HepG2 (cell line): ENCODE results near the gene KLB. TPM values are rescaled to one million over a fixed set of nuclear protein-coding genes. Genes with fewer than 3 reads are reported as not detected.

ENCODE experiments used
- ADNP ChIP-seq: sonication (generic); formaldehyde crosslinking; IDR thresholded peaks from 2 replicates; pipeline ENCODE4 v1.4.0; 2020; ENCODE audit warnings: missing genetic modification reagents
- ATF7-NPFF ChIP-seq: sonication (generic); formaldehyde crosslinking; IDR thresholded peaks from 2 replicates; pipeline ENCODE4 v1.8.1; 2023; ENCODE audit warnings: mild to moderate bottlenecking, low read depth, missing genetic modification reagents, moderate library complexity
- CAMTA2 ChIP-seq: sonication (generic); formaldehyde crosslinking; IDR thresholded peaks from 2 replicates; pipeline ENCODE4 v1.4.0; 2020; ENCODE audit warnings: mild to moderate bottlenecking, missing genetic modification reagents, borderline replicate concordance
- HBP1 ChIP-seq: IDR thresholded peaks from 2 replicates; pipeline ENCODE4 v1.6.1; 2016; ENCODE audit warnings: low read depth, control low read depth
- KAT7 ChIP-seq: IDR thresholded peaks from 2 replicates; pipeline ENCODE4 v1.6.1; 2018; ENCODE audit warnings: borderline replicate concordance, missing compliant biosample characterization
- KDM5B ChIP-seq: sonication (generic); formaldehyde crosslinking; IDR thresholded peaks from 2 replicates; pipeline ENCODE4 v1.4.0; 2020; ENCODE audit warnings: missing genetic modification reagents, mild to moderate bottlenecking, borderline replicate concordance
- RBM22 ChIP-seq: fragments of 200-400 bp; formaldehyde crosslinking; optimal IDR thresholded peaks from 2 replicates; pipeline ENCODE3; 2017; ENCODE audit warnings: mild to moderate bottlenecking, low read length, moderate library complexity
- SP140L ChIP-seq: sonication (generic); formaldehyde crosslinking; IDR thresholded peaks from 2 replicates; pipeline ENCODE4 v1.4.0; 2020; ENCODE audit warnings: missing genetic modification reagents, borderline replicate concordance
- TEF ChIP-seq: sonication (generic); formaldehyde crosslinking; IDR thresholded peaks from 2 replicates; pipeline ENCODE4 v1.5.0; 2020; ENCODE audit warnings: missing genetic modification reagents
- U2AF2 ChIP-seq: fragments of 200-400 bp; formaldehyde crosslinking; IDR thresholded peaks from 2 replicates; pipeline ENCODE4 v1.6.1; 2017; ENCODE audit warnings: low read depth, mild to moderate bottlenecking, low read length
- ZBTB1 ChIP-seq: sonication (generic); formaldehyde crosslinking; IDR thresholded peaks from 2 replicates; pipeline ENCODE4 v1.4.0; 2020; ENCODE audit warnings: missing genetic modification reagents, borderline replicate concordance
- ZFAT ChIP-seq: sonication (generic); formaldehyde crosslinking; conservative IDR thresholded peaks from 2 replicates; pipeline ENCODE4 v1.8.1; 2023; ENCODE audit warnings: missing genetic modification reagents, inconsistent platforms
- ZHX2 ChIP-seq, 2 experiments: sonication (generic) in 1 of 2; formaldehyde crosslinking in 1 of 2; IDR thresholded peaks; 2 replicates each; pipeline versions ENCODE4 v1.6.1 to v1.9.0; 2014 to 2022; ENCODE audit warnings: antibody characterized with exemption in 1 of 2, borderline replicate concordance in 1 of 2, inconsistent platforms in 1 of 2, low read depth in 1 of 2, missing genetic modification reagents in 1 of 2
- ZNF282 ChIP-seq: fragments of 450-650 bp; IDR thresholded peaks from 2 replicates; pipeline ENCODE4 v1.6.1; 2018; ENCODE audit not compliant: partially characterized antibody
- ZNF556 ChIP-seq: sonication (generic); formaldehyde crosslinking; IDR thresholded peaks from 2 replicates; pipeline ENCODE4 v1.4.0; 2020; ENCODE audit warnings: mild to moderate bottlenecking, missing genetic modification reagents, borderline replicate concordance
- ZNF574 ChIP-seq: sonication (generic); formaldehyde crosslinking; IDR thresholded peaks from 2 replicates; pipeline ENCODE4 v1.4.0; 2020; ENCODE audit warnings: missing genetic modification reagents
- ZSCAN12 ChIP-seq: sonication (generic); formaldehyde crosslinking; IDR thresholded peaks from 2 replicates; pipeline ENCODE4 v1.9.0; 2021; ENCODE audit warnings: mild to moderate bottlenecking, missing genetic modification reagents
- polyA plus RNA-seq, 8 experiments: library from polyadenylated mRNA; depleted of rRNA in 3 of 8; stranded (reverse) in 7 of 8; unstranded in 1 of 8; fragments of >200 nt; fragmentation: Illumina TruSeq in 4 of 8; extraction: Trizol in 4 of 8; gene quantifications; 2 replicates each; pipeline versions ENCODE4 v1.2.1 to v1.2.3, GENCODE V29; 2011 to 2016; ENCODE audit warnings: low read depth in 4 of 8, missing spikeins in 1 of 8, mixed read lengths in 1 of 8; ENCODE audit not compliant: insufficient read depth in 1 of 8
- total RNA-seq, 5 experiments: library from RNA; depleted of rRNA; stranded (reverse); fragments of >200 nt; fragmentation: Illumina TruSeq; extraction: Trizol; gene quantifications; 2 replicates each; pipeline ENCODE4 v1.2.3, GENCODE V29; 2016; ENCODE audit warnings: low read depth in 1 of 5

The KLB gene
- total and polyA plus RNA-seq, 2 of the 13 experiments (the other 11 are each of a cell fraction or from before 2014, with no cell fraction given): 25.3 to 82.0 TPM

DNA sequence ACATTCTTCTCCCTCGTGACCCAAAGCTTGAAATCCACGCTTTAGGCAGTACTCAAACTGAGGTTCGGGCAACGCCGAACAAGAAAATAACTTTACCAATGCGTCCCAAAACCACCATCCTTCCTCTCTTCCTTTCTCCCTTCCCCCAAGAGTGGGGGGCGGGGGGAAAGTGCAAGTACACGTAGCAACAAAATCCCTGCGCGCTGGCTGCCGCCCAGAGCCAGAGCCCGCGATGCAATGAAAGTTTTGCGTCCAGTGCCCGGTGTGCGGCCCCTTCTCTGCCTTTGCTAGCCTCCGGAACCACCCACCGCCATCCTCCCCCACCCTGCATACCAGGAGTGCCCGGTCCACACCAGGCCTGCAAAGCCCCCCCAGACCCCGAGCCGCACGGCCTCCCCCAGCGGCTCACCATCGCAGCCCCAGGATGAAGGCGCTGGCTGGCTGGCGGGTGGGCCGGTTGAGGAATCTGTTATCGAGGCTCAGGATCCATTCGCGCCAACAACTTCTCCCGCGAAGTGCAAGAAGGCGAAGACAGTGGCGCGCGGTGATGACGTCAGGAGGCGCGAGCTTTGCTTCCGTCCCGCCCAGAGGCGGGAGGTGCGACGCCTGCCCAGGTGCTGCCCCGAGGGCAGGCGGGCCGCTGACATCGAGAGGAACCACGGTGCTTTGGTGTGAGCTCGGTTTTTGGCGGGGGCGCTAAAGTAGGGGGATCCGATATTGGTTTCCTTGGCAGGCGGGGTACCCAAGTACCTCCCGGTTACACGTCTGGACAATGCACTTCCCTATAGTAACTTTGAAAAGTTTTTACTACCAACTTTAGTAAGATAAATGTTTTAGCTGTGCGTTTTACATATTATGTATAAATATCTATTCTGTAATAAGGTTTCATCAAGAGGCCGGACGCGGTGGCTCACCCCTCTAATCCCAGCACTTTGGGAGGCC is 40.6 kb upstream of the KLB start, which contains the start of gene RFC1 (continued):
- TF ChIP-seq HBP1: peak; percentile 90; the same call in 1 of the 2 replicates
- TF ChIP-seq U2AF2: no peak
- peak; percentile 90; the same call in 1 of the 2 replicates for TF ChIP-seq ZSCAN12 (CRISPR knock-in tag)
- TF ChIP-seq SP140L (CRISPR knock-in tag): no peak
- TF ChIP-seq ZNF556: peak; percentile 97; the same call in 1 of the 2 replicates
- TF ChIP-seq ZNF282: no peak
- TF ChIP-seq KAT7 (CRISPR knock-in tag): peak; percentile 90
- TF ChIP-seq RBM22: no peak
- peak; percentile 95 for TF ChIP-seq ZHX2 (IDR thresholded peaks at IDR 0.05; ENCODE audit: low read depth)
- peak; percentile 91; the same call in 1 of the 2 replicates for TF ChIP-seq ZHX2 (CRISPR knock-in tag; IDR thresholded peaks at IDR 0.05; ENCODE audit: borderline replicate concordance)
- TF ChIP-seq ZFAT (CRISPR knock-in tag): 0 out of 2 replicates have a peak, but pooled peaks have one; percentile 78
- no peak for TF ChIP-seq ADNP (CRISPR knock-in tag)
- peak; percentile 99 for TF ChIP-seq ATF7-NPFF (CRISPR knock-in tag)
- peak; percentile 99 for TF ChIP-seq KDM5B (CRISPR knock-in tag)
- peak; percentile 92 for TF ChIP-seq ZNF574 (CRISPR knock-in tag)
- TF ChIP-seq TEF: peak; percentile 89
- TF ChIP-seq CAMTA2 (CRISPR knock-in tag): 0 out of 2 replicates have a peak, but pooled peaks have one; percentile 53
- no peak for TF ChIP-seq ZBTB1
